ENCODE data around the gene SFI1.

- no peak for TF ChIP-seq CTCF (IDR thresholded peaks at IDR 0.05)
- TF ChIP-seq POLR2A (IDR thresholded peaks at IDR 0.05) = no peak
Measured at GRCh38 chr22:31579835-31580242, 83.5 kb downstream of the SFI1 start.
